ENCODE results near the gene PRKCH.

DNA sequence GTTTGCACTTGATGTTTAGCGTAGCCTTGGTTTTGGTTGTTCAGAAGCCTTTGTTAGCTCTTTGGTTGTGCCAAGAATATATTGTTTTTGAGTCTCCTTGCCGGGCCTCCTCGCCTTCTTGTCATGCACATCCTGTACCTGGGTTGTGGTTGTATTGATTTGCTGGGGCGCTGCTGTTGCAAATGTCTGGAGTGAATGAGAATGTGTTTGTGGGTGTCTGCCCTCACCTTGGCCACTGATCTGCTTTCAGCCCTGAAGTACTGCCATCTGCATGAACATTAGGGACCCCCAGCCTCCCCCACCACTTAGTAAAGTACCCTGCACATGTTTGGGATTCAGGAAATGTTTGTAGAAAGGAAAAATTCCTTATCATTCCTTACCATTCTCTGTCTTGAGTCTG lies 16.5 kb downstream of the PRKCH start:
- TF ChIP-seq, protein P1, sequence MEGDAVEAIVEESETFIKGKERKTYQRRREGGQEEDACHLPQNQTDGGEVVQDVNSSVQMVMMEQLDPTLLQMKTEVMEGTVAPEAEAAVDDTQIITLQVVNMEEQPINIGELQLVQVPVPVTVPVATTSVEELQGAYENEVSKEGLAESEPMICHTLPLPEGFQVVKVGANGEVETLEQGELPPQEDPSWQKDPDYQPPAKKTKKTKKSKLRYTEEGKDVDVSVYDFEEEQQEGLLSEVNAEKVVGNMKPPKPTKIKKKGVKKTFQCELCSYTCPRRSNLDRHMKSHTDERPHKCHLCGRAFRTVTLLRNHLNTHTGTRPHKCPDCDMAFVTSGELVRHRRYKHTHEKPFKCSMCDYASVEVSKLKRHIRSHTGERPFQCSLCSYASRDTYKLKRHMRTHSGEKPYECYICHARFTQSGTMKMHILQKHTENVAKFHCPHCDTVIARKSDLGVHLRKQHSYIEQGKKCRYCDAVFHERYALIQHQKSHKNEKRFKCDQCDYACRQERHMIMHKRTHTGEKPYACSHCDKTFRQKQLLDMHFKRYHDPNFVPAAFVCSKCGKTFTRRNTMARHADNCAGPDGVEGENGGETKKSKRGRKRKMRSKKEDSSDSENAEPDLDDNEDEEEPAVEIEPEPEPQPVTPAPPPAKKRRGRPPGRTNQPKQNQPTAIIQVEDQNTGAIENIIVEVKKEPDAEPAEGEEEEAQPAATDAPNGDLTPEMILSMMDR (IDR thresholded peaks at IDR 0.05; ENCODE audit: poor library complexity, severe bottlenecking) = no peak
- TF ChIP-seq EP300 (conservative IDR thresholded peaks at IDR 0.05; ENCODE audit: poor library complexity, severe bottlenecking) (no peak), EZH2 (IDR thresholded peaks at IDR 0.05; ENCODE audit: borderline replicate concordance, insufficient read depth, low read length, poor library complexity, severe bottlenecking) (no peak), POLR2AphosphoS5 (IDR thresholded peaks at IDR 0.05) (no peak), TAF1 (IDR thresholded peaks at IDR 0.05; ENCODE audit: low read depth) (no peak), SMC3 (conservative IDR thresholded peaks at IDR 0.05; ENCODE audit: poor library complexity) (no peak), MXI1 (conservative IDR thresholded peaks at IDR 0.05; ENCODE audit: poor library complexity, severe bottlenecking) (no peak)
